GM19324 (cell line): Measurements from ENCODE around the gene PCDHGC4.

Experiments
- ATAC-seq: cut with Tn5 transposase; IDR thresholded peaks from one replicate; pipeline ENCODE4 v1.9.1; 2021; ENCODE audit warnings: mild to moderate bottlenecking, moderate library complexity; ENCODE audit not compliant: unreplicated experiment, low FRiP score

Gene PCDHGC4

GRCh38 chr5:141510850-141511601 is 26.2 kb downstream of the PCDHGC4 start:
- ATAC-seq: peak; percentile 43

DNA sequence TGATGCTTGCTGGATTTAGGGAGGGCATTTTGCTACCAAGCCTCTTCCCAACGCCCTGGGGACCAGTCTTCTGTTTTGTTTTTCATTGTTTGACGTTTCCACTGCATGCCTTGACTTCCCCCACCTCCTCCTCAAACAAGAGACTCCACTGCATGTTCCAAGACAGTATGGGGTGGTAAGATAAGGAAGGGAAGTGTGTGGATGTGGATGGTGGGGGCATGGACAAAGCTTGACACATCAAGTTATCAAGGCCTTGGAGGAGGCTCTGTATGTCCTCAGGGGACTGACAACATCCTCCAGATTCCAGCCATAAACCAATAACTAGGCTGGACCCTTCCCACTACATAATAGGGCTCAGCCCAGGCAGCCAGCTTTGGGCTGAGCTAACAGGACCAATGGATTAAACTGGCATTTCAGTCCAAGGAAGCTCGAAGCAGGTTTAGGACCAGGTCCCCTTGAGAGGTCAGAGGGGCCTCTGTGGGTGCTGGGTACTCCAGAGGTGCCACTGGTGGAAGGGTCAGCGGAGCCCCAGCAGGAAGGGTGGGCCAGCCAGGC is 27.0 kb downstream of the PCDHGC4 start:
- no peak for ATAC-seq

DNA sequence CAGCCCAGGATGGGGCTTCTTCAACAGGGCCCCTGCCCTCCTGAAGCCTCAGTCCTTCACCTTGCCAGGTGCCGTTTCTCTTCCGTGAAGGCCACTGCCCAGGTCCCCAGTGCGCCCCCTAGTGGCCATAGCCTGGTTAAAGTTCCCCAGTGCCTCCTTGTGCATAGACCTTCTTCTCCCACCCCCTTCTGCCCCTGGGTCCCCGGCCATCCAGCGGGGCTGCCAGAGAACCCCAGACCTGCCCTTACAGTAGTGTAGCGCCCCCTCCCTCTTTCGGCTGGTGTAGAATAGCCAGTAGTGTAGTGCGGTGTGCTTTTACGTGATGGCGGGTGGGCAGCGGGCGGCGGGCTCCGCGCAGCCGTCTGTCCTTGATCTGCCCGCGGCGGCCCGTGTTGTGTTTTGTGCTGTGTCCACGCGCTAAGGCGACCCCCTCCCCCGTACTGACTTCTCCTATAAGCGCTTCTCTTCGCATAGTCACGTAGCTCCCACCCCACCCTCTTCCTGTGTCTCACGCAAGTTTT is 27.6 kb downstream of the PCDHGC4 start:
- ATAC-seq: no peak

DNA sequence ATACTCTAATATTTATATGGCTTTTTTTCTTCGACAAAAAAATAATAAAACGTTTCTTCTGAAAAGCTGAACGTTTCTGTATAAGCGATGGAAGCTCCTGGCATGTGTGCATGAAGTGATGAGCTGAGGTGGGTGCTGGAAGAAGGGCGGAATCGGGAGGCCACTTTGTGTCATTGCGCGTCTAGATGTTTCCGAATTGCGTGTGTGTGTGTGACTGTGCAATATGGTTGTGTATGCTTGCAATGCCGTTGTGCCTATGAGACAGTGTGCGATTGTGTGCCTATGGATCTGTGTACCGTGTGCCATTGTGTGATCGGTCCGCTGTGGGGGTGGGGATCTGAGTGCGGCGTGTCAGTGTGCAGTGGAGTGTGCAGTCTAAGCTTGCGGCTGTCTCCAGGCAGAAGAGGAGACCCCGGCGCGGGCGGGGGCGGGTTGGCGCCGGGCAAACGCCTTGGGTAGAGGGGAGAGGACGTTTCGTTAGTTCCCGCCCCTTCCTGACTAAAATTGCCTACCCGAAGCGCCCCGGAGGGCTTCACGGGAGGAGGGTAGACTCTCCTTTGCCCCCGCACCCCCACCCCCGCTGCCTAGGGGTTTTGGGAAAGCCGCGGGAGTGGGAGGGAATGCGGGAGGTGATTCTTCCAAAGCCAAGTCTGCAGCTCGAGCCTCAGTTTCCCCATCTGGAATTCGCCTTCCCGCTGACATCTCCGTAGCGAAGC is 28.2 kb downstream of the PCDHGC4 start:
- ATAC-seq: no peak

- peak; percentile 43 for ATAC-seq
These were observed 28.9 kb downstream of the PCDHGC4 start for GRCh38 chr5:141513627-141514329.

DNA sequence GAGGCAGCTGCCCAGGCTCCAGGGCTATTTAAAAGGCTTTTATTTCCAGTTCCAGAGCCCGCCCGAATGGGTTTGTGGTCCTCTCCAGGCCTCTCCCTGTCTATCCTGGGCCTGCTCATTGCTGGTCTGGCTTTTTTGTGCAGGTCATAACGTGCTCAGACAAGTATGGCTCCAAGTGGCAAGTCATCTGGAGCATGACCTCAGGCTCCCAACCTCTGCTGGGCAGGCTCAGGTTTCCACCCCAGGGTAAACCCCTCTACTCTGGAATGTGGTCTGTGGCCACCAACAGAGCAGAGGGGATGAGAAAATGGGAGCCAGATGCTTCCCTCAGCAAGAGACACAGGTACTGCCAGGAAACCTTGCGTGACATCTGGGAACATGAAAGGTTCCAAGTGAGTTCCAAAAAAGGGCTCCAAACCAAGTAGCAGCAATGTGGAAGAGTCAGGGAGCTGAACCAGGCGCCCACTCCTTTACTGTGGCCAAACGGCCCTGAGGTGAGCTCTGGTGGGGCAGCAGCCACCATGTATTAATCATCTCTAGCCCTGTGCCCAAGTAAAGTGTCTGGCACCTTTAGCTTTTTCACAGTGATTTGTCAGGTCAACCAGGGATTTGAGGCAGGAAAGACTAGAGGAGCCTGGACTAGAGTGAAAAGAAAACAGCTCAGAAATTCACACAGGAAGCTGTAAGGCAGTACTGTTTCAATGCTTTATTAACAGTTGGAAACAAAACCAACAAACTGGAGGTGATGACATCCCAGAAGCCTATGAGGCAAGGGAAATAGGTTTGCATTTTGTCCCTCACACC is 29.7 kb downstream of the PCDHGC4 start:
- ATAC-seq: no peak

DNA sequence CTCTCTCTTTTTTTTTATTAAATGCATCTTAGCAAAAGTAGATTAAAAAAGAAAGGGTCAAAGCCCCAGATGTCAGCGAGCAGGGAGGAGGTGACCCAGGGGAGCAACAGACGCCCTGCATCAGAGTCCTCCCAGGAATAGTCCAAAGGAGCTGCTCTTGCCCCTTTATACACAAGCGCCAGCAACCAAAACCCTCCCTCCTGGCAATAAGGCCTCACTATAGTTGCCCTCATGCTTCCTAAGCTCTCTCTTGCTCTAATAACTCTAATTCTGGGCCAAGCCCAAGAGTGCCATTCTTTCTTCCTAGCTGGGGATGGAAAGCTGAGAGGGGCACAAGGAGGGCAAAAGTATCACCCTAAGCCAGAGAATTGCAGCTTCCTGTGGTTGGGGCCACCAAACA is 30.3 kb downstream of the PCDHGC4 start:
- ATAC-seq: no peak

DNA sequence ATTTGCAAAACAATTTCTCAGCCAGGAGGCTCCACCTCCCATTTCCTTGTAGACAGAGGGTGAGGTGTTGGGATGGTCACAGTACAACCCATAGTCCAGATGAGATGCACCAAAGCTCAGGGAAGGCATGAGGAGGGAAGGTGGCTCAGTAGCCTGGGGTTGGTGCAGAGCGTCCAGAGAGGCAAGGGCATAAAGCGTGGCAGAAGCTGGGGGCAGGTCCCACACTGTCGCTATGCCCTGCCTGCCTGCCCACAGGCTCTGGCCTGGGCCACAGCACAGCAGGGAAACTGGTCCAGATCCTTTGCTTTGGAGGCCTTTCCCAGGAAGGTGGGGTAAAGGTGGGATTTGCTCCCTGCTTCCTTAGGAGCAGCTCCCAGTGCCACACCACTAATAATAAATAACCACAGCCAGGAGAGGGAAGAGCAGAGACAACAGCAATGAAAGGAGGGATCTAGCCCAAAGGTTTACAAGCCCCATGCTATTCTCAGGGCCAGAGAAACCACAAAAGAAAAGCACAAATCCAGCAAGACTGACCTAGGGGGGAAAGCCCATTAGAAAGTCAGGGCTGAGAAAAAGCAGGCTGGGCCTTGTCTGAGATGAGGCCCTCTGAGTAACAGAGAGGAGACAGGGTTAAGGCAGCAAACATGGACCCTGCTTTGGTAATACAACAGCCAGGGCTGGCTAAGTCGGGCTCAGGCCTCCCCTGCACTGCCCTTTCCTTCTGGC is 31.3 kb downstream of the PCDHGC4 start:
- no peak for ATAC-seq

DNA sequence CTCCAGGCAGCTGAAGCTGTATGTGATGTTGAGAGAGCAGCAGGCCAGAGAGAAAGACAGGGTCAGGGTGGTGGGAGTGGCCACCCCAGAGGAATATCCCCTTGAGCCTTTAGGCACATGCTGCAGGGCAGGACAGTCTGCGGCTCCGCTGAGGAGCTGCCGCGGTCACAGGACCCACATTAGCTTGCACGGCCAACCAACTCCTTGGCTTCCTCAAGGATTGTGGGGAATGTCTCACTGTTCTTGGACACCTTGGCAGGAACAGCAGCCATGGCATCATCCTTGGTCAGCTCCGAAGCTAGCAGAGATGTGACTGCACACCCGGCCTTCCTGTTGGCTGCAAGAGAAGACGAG is 31.8 kb downstream of the PCDHGC4 start:
- no peak for ATAC-seq

- ATAC-seq: no peak
These were observed 32.5 kb downstream of the PCDHGC4 start for GRCh38 chr5:141517312-141517711.

DNA sequence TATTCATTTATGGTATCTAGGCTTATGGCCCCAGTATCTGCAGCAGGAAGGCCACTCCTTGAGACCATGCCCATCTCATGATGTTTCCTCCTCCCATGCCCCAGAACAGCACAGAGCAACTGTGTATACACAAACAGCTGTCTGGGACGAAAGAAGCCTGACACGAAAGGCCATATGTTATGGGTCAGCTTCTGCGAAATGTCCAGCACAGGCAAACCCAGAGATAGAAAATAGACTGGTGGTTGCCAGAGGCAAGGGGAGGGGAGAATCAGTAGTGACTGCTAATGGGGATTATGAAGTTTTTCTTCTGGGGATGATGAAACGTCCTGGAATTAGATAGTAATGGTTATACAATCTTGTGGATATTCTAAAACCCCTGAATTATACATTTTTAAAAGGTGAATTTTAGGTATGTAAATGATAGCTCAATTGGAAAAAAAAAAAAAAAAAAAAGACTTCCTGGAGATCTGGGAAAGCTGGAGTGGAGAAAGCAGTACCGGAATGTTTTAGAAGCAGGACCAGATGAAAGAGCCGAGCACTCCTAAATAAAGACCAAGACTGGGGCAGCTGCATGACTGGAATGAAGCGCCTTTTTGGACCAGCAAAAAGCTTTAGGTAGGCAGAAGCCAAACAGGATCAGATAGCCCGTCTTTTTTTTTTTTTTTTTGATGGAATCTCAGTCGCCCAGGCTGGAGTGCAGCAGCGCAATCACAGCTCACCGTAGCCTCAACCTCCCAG is 33.2 kb downstream of the PCDHGC4 start:
- no peak for ATAC-seq

- ATAC-seq: no peak
These were observed 33.8 kb downstream of the PCDHGC4 start for GRCh38 chr5:141518618-141519015.

GRCh38 chr5:141519605-141520565 is 35.1 kb downstream of the PCDHGC4 start:
- no peak for ATAC-seq

DNA sequence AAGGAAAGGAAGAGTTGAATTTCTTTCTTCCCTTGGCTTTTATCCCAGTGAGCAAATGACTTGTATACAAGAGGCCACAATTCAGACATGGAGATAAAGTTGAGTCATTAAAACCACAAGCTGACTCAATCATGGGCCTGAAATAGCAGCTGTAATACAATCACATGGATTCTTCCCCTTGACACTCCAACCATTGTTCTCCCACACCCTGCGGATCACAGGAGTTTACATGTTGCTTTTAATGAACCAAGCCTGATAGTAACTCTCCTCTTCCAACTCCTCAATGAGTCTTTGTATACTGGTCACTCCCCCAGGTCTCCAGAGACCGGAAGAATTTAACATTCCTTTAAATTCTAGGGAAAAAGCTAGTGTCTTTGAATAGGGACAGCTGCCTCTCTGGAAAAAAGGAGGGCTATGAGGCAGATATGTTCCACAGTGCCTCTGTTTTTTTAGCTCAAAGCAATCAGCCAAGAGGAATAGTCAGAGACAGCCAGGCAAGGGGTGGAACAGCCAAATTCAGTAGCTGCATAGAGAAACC is 36.5 kb downstream of the PCDHGC4 start:
- no peak for ATAC-seq

DNA sequence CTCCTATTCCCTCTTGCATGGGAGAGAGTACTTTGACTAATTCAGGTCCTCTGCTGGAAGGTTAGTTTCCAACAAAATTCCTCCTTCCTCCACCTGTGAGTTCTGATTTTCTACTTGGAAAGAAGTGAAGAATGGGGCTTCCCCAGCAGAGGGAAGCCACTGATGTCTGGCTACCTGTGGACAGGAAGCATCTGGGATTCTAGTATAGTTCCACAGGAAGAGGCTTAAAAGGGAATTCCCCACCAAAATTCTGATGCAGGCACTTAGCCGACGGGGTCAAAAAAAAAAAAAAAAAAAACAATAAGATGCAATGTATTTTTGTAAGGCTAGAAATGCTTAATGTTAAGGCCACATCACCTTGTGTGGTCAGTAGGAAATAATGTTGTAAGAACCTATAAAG is 37.5 kb downstream of the PCDHGC4 start:
- no peak for ATAC-seq

DNA sequence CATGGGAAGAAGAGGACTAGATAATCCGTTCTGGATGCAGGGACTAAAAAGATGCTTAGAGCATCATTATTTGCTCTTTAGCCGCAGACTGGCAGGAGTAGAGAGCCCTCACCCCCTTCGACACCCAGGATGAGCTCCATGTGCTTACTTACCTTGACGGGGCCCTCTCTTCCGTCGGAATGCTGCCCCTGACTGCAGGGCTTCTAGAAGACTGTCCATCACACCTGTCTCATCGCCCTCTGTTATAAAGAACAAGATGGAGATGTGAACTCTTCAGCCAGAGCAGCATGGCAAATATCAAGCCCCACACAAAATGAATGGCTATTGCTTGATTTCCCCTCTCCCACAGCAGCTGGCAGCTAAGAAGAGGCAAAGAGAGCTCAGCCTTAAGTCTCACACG is 39.2 kb downstream of the PCDHGC4 start:
- no peak for ATAC-seq
